ENCODE results near the gene TBL1X. TPM values are rescaled to one million over a fixed set of nuclear protein-coding genes. Genes with fewer than 3 reads are reported as not detected.
"Not testable (repeated sequence)": the region's sequence is repeated elsewhere in the genome, so short reads cannot be mapped to it uniquely, and the experiment has no call there.

TBL1X gene
- total RNA-seq, 1 experiment from 2014 or later = 15.0 TPM

GRCh38 chrX:9473708-9474107 lies 8.8 kb downstream of the TBL1X start:
- no peaks in the 10 kb centered on the region for H3K4me1 Mint-ChIP-seq (ENCODE audit: insufficient read depth, unreplicated experiment)
- no peak for TF ChIP-seq CTCF (IDR thresholded peaks at IDR 0.05; ENCODE audit: unreplicated experiment)
- no peaks in the 10 kb centered on the region for H3K27me3 Mint-ChIP-seq (ENCODE audit: insufficient read depth, unreplicated experiment)
- ChIA-PET CTCF (no interaction called here), POLR2A (interaction anchor here (0.6 kb wide), 1 partner anchor 17 kb away, joined by 3 read pairs; no protein-coding TSS in a partner anchor)
- peaks cover 6% of the 10 kb centered on the region for H3K36me3 Mint-ChIP-seq (ENCODE audit: insufficient read depth, unreplicated experiment)
- DNase-seq (ENCODE audit: unreplicated experiment) = no peak
- intact Hi-C loops (cut with micrococcal nuclease) = no loop called here
- H3K4me3 Mint-ChIP-seq (ENCODE audit: unreplicated experiment) = no peak overlapping the region
- no TSS peak for BruUV-seq (replicated peaks)
- no peaks in the 10 kb centered on the region for H3K9me3 Mint-ChIP-seq (ENCODE audit: unreplicated experiment)
- no peak overlapping the region for H3K27ac Mint-ChIP-seq (ENCODE audit: low read depth, unreplicated experiment)

GRCh38 chrX:9475417-9475816 lies 10.6 kb downstream of the TBL1X start:
- H3K4me1 Mint-ChIP-seq (ENCODE audit: insufficient read depth, unreplicated experiment); intact Hi-C loops (cut with micrococcal nuclease); H3K27ac Mint-ChIP-seq (ENCODE audit: low read depth, unreplicated experiment); H3K9me3 Mint-ChIP-seq (ENCODE audit: unreplicated experiment); DNase-seq (ENCODE audit: unreplicated experiment); H3K27me3 Mint-ChIP-seq (ENCODE audit: insufficient read depth, unreplicated experiment); H3K4me3 Mint-ChIP-seq (ENCODE audit: unreplicated experiment); H3K36me3 Mint-ChIP-seq (ENCODE audit: insufficient read depth, unreplicated experiment); BruUV-seq (replicated peaks); POLR2A ChIA-PET: not testable (repeated sequence)
- CTCF ChIA-PET = interaction anchor here (0.6 kb wide), 2 partner anchors 33 to 603 kb away, joined by 3 to 6 read pairs; no protein-coding TSS in a partner anchor

- ChIA-PET POLR2A (no interaction called here), CTCF (no interaction called here)
- intact Hi-C loops (cut with micrococcal nuclease) = no loop called here
- H3K9me3 Mint-ChIP-seq (ENCODE audit: unreplicated experiment) = no peaks in the 10 kb centered on the region
- DNase-seq (ENCODE audit: unreplicated experiment) = no peak
- H3K27ac Mint-ChIP-seq (ENCODE audit: low read depth, unreplicated experiment) = no peak overlapping the region
- no peaks in the 10 kb centered on the region for H3K27me3 Mint-ChIP-seq (ENCODE audit: insufficient read depth, unreplicated experiment)
- BruUV-seq (replicated peaks) = no TSS peak
- H3K4me3 Mint-ChIP-seq (ENCODE audit: unreplicated experiment) = no peak overlapping the region
- H3K36me3 Mint-ChIP-seq (ENCODE audit: insufficient read depth, unreplicated experiment) = peaks cover 6% of the 10 kb centered on the region
- no peaks in the 10 kb centered on the region for H3K4me1 Mint-ChIP-seq (ENCODE audit: insufficient read depth, unreplicated experiment)
- TF ChIP-seq CTCF (IDR thresholded peaks at IDR 0.05; ENCODE audit: unreplicated experiment) = no peak
These were observed 11.1 kb downstream of the TBL1X start for GRCh38 chrX:9475984-9476383.

- Mint-ChIP-seq H3K4me3 (ENCODE audit: unreplicated experiment) (no peak overlapping the region), H3K27ac (ENCODE audit: low read depth, unreplicated experiment) (no peak overlapping the region), H3K27me3 (ENCODE audit: insufficient read depth, unreplicated experiment) (no peaks in the 10 kb centered on the region), H3K4me1 (ENCODE audit: insufficient read depth, unreplicated experiment) (peaks cover under 1% of the 10 kb centered on the region), H3K36me3 (ENCODE audit: insufficient read depth, unreplicated experiment) (peaks cover 6% of the 10 kb centered on the region), H3K9me3 (ENCODE audit: unreplicated experiment) (no peaks in the 10 kb centered on the region)
- POLR2A ChIA-PET = no interaction called here
- CTCF ChIA-PET = no interaction called here
- BruUV-seq (replicated peaks) = no TSS peak
- intact Hi-C loops (cut with micrococcal nuclease) = no loop called here
- no peak for TF ChIP-seq CTCF (IDR thresholded peaks at IDR 0.05; ENCODE audit: unreplicated experiment)
- no peak for DNase-seq (ENCODE audit: unreplicated experiment)
These were observed 12.1 kb downstream of the TBL1X start for GRCh38 chrX:9476810-9477575.
